ENCODE measurements around the gene ANO7.

DNA sequence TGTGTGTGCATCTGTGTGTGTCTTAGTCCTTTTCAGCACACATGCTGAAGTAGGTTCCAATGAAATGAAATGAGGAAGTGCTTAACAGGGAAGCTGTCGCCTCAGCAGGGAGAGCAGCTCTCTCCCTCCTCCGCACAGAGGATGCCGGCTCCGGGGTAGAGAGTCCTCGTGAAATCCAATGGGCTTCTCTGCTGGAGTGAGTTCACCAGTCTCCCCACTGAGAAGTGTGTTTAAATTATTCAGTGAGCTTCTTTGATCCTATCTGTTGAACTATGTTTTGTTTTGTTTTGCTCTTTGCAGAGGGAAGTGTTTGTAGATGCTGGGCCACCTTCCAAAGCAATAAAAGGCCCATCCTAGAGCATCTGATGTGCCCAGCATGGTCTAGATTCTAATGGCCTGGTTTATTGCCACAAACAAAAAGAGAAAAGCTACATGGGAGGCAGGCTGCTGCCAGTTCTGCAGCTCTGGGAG is 31.5 kb upstream of the ANO7 start:
- TF ChIP-seq NFYB (CRISPR knock-in tag; IDR thresholded peaks at IDR 0.05): no peak
- no peak for TF ChIP-seq CEBPB (IDR thresholded peaks at IDR 0.05; ENCODE audit: borderline replicate concordance, low read depth, low read length)
- no peak for TF ChIP-seq RAD21 (CRISPR knock-in tag; IDR thresholded peaks at IDR 0.05)
- no peak for TF ChIP-seq KLF13 (CRISPR knock-in tag; IDR thresholded peaks at IDR 0.05)
- TF ChIP-seq BORCS8-MEF2B (CRISPR knock-in tag; IDR thresholded peaks at IDR 0.05): no peak
- TF ChIP-seq ZNF501 (CRISPR knock-in tag; IDR thresholded peaks at IDR 0.05): no peak
- no peak for TF ChIP-seq MTF1 (CRISPR knock-in tag; IDR thresholded peaks at IDR 0.05)
- TF ChIP-seq POLR2A (IDR thresholded peaks at IDR 0.05; ENCODE audit: insufficient read depth in 1 of 2, low read depth in 2 of 2, low read length in 2 of 2): no peak
- TF ChIP-seq KLF6 (CRISPR knock-in tag; IDR thresholded peaks at IDR 0.05): no peak
- TF ChIP-seq, protein P1, sequence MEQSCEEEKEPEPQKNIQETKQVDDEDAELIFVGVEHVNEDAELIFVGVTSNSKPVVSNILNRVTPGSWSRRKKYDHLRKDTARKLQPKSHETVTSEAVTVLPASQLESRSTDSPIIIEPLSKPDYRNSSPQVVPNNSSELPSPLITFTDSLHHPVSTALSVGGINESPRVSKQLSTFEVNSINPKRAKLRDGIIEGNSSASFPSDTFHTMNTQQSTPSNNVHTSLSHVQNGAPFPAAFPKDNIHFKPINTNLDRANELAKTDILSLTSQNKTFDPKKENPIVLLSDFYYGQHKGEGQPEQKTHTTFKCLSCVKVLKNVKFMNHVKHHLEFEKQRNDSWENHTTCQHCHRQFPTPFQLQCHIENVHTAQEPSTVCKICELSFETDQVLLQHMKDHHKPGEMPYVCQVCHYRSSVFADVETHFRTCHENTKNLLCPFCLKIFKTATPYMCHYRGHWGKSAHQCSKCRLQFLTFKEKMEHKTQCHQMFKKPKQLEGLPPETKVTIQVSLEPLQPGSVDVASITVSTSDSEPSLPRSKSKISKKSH (CRISPR knock-in tag; IDR thresholded peaks at IDR 0.05; ENCODE audit: borderline replicate concordance): no peak
- no peak for TF ChIP-seq PAWR (CRISPR knock-in tag; IDR thresholded peaks at IDR 0.05; ENCODE audit: borderline replicate concordance)
